ENCODE results near the gene C6orf15. TPM values are rescaled to one million over a fixed set of nuclear protein-coding genes. Genes with fewer than 3 reads are reported as not detected.

The C6orf15 gene
- total RNA-seq (2022): not detected in 2 replicates
- not detected for Bru-seq, nascent RNA
- BruChase-seq, experiment 1, labeled RNA remaining after a 2-hour chase: not detected
- BruChase-seq, experiment 2, labeled RNA remaining after a 6-hour chase: not detected
- long read RNA-seq, partial matches to known transcripts: 0 of 1 reads
- long read RNA-seq, other reads (novel, unspliced or antisense): 0 of 1 reads

GRCh38 chr6:31112478-31112877, at the start of gene C6orf15:
TSS of gene C6orf15 (minus strand) at chr6:31112575. CDS start at chr6:31112555, 20 bp downstream.
- no TSS peak for BruUV-seq (replicated peaks)
- H3K4me3 ChIP-seq (ENCODE audit: low read depth, low read length): no peak within 1 kb of the TSS
- H3K27me3 Mint-ChIP-seq (ENCODE audit: insufficient read depth, unreplicated experiment): peaks cover 4% of the 10 kb centered on the region
- H3K9me3 ChIP-seq: no peaks in the 10 kb centered on the region
- H3K27ac Mint-ChIP-seq (ENCODE audit: unreplicated experiment): no peak within 1 kb of the TSS
- peaks cover 6% of the 10 kb centered on the region for H3K36me3 Mint-ChIP-seq (ENCODE audit: insufficient read depth, unreplicated experiment)
- no peak for DNase-seq
- H3K4me1 ChIP-seq: peaks cover 31% of the 10 kb centered on the region
- peaks cover 31% of the 10 kb centered on the region for H3K4me1 Mint-ChIP-seq (ENCODE audit: low read depth, unreplicated experiment)
- CTCF ChIA-PET: interaction anchor here (0.5 to 1.2 kb wide), 2 partner anchors 25 to 273 kb away, joined by 3 to 4 read pairs; no protein-coding TSS in a partner anchor
- no peak within 1 kb of the TSS for H3K4me3 Mint-ChIP-seq (ENCODE audit: unreplicated experiment)
- no peaks in the 10 kb centered on the region for H3K27me3 ChIP-seq (replicated peaks; ENCODE audit: control insufficient read depth, insufficient read depth, low read length)
- TF ChIP-seq CTCF (IDR thresholded peaks at IDR 0.05; ENCODE audit: insufficient read depth in 1 of 2, low read depth in 1 of 2, low read length in 1 of 2, severe bottlenecking in 1 of 2, unreplicated experiment in 1 of 2): no peak
- H3K36me3 ChIP-seq (ENCODE audit: control insufficient read depth, insufficient read depth, low read length): no peaks in the 10 kb centered on the region
- POLR2A ChIA-PET: no interaction called here
- H3K9me3 Mint-ChIP-seq (ENCODE audit: unreplicated experiment): no peaks in the 10 kb centered on the region
- intact Hi-C loops (cut with micrococcal nuclease; ENCODE audit: unreplicated experiment): no loop called here

DNA sequence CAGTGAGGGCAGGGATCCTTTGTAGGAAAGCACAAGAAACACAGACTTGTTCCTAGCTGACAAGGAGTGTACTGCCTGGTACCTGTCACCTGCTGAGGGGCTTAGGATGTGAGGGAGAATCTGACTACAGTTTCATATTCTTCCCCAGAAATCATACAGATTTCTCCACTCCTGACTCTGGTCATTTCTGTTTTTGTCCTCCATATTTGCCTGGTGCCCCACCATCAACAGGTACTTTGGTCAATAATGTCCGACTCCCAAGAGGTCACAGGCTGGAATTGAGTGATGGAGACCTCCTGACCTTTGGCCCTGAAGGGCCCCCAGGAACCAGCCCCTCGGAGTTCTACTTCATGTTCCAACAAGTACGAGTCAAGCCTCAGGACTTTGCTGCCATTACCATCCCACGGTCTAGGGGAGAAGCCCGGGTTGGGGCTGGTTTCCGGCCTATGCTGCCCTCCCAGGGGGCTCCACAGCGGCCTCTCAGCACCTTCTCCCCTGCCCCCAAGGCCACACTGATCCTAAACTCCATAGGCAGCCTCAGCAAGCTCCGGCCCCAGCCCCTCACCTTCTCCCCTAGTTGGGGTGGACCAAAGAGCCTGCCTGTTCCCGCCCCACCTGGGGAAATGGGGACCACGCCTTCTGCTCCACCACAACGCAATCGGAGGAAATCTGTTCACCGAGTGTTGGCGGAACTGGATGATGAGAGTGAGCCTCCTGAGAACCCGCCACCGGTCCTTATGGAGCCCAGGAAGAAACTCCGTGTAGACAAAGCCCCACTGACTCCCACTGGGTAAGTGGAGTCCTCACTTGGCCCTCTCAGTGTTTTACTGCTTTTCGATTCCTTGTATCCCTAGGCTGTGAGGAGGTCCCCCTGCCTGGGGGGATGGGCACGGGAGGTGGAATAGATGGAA, 49.1 kb upstream of the C6orf15 start:
- H3K27me3 Mint-ChIP-seq (ENCODE audit: insufficient read depth, unreplicated experiment): no peaks in the 10 kb centered on the region
- no peak for TF ChIP-seq CTCF (IDR thresholded peaks at IDR 0.05; ENCODE audit: insufficient read depth in 1 of 2, low read depth in 1 of 2, low read length in 1 of 2, severe bottlenecking in 1 of 2, unreplicated experiment in 1 of 2)
- no peaks in the 10 kb centered on the region for H3K27me3 ChIP-seq (replicated peaks; ENCODE audit: control insufficient read depth, insufficient read depth, low read length)
- no peak for DNase-seq
- CTCF ChIA-PET: no interaction called here
- H3K36me3 Mint-ChIP-seq (ENCODE audit: insufficient read depth, unreplicated experiment): peaks cover 17% of the 10 kb centered on the region
- BruUV-seq (replicated peaks): no TSS peak
- no peaks in the 10 kb centered on the region for H3K4me1 Mint-ChIP-seq (ENCODE audit: low read depth, unreplicated experiment)
- peaks cover 11% of the 10 kb centered on the region; the same call in 1 of the 2 replicates for H3K4me1 ChIP-seq
- no peak overlapping the region for H3K27ac Mint-ChIP-seq (ENCODE audit: unreplicated experiment)
- H3K4me3 ChIP-seq (ENCODE audit: low read depth, low read length): no peak overlapping the region
- H3K36me3 ChIP-seq (ENCODE audit: control insufficient read depth, insufficient read depth, low read length): no peaks in the 10 kb centered on the region
- H3K9me3 ChIP-seq: no peaks in the 10 kb centered on the region
- no peaks in the 10 kb centered on the region for H3K9me3 Mint-ChIP-seq (ENCODE audit: unreplicated experiment)
- intact Hi-C loops (cut with micrococcal nuclease; ENCODE audit: unreplicated experiment): no loop called here
- no peak overlapping the region for H3K4me3 Mint-ChIP-seq (ENCODE audit: unreplicated experiment)
- POLR2A ChIA-PET: no interaction called here

Measured in Caco-2 (cell line).